Mesenchymal stem cell (in vitro differentiated cells and primary cell): ENCODE measurements around the gene FIGN.
A peak's percentile ranks its signal among the peaks of the same experiment; 100 is the strongest.

ENCODE experiments used
- DNase-seq: peaks from one replicate; pipeline ENCODE4 v3.0.0-alpha.2; 2013
- H2AFZ ChIP-seq: one replicate; pipeline ENCODE4 v1.6.1; 2013; ENCODE audit warnings: low read depth, mild to moderate bottlenecking, control low read depth, inconsistent platforms, low read length, moderate library complexity
- H2AK5ac ChIP-seq: 2 replicates; pipeline ENCODE4 v1.6.1; 2013; ENCODE audit warnings: low read length, moderate library complexity, mild to moderate bottlenecking, inconsistent platforms; ENCODE audit not compliant: severe bottlenecking
- H2BK120ac ChIP-seq: one replicate; pipeline ENCODE4 v1.6.1; 2013; ENCODE audit warnings: low read depth, mild to moderate bottlenecking, inconsistent platforms, low read length, moderate library complexity
- H2BK12ac ChIP-seq, 2 experiments: one replicate each; pipeline ENCODE4 v1.6.1; 2013; ENCODE audit warnings: inconsistent platforms in 2 of 2, low read length in 2 of 2, mild to moderate bottlenecking in 2 of 2, moderate library complexity in 2 of 2, control low read depth in 1 of 2
- H2BK15ac ChIP-seq: one replicate; pipeline ENCODE4 v1.6.1; 2013; ENCODE audit warnings: mild to moderate bottlenecking, low read depth, inconsistent platforms; ENCODE audit not compliant: poor library complexity, severe bottlenecking
- H2BK5ac ChIP-seq: 2 replicates; pipeline ENCODE4 v1.6.1; 2013; ENCODE audit warnings: low read depth, mild to moderate bottlenecking, low read length, control low read depth, inconsistent platforms; ENCODE audit not compliant: poor library complexity, severe bottlenecking
- H3K14ac ChIP-seq, 2 experiments: one replicate each; pipeline ENCODE4 v1.6.1; 2013; ENCODE audit warnings: inconsistent platforms in 2 of 2, low read length in 2 of 2, control low read depth in 1 of 2, mild to moderate bottlenecking in 1 of 2, moderate library complexity in 1 of 2
- H3K18ac ChIP-seq, 2 experiments: one replicate each; pipeline ENCODE4 v1.6.1; 2013; ENCODE audit warnings: inconsistent platforms in 2 of 2, low read length in 2 of 2, control low read depth in 1 of 2, low read depth in 1 of 2, mild to moderate bottlenecking in 1 of 2
- H3K23ac ChIP-seq, 2 experiments: one replicate each; pipeline ENCODE4 v1.6.1; 2013; ENCODE audit warnings: inconsistent platforms in 2 of 2, low read length in 2 of 2, mild to moderate bottlenecking in 2 of 2, moderate library complexity in 2 of 2, control low read depth in 1 of 2
- H3K27ac ChIP-seq: 2 replicates; pipeline ENCODE4 v1.5.1; 2013; ENCODE audit warnings: mild to moderate bottlenecking, moderate library complexity, low read length, control low read depth, inconsistent platforms; ENCODE audit not compliant: poor library complexity, severe bottlenecking
- H3K27me3 ChIP-seq, 2 experiments: 2 replicates each; pipeline versions ENCODE4 v1.6.1 to v1.7.0; 2013; ENCODE audit warnings: low read length in 2 of 2, mild to moderate bottlenecking in 2 of 2, moderate library complexity in 2 of 2, control low read depth in 1 of 2, inconsistent platforms in 1 of 2; ENCODE audit not compliant: control insufficient read depth in 1 of 2, insufficient read depth in 1 of 2
- H3K36me3 ChIP-seq, 2 experiments: 2 replicates each; pipeline versions ENCODE4 v1.6.1 to v1.7.0; 2013; ENCODE audit warnings: low read length in 2 of 2, control low read depth in 1 of 2, inconsistent platforms in 1 of 2, low read depth in 1 of 2, mild to moderate bottlenecking in 1 of 2; ENCODE audit not compliant: insufficient read depth in 2 of 2, control insufficient read depth in 1 of 2
- H3K4ac ChIP-seq, 2 experiments: one replicate each; pipeline ENCODE4 v1.6.1; 2013; ENCODE audit warnings: inconsistent platforms in 2 of 2, low read length in 2 of 2, mild to moderate bottlenecking in 2 of 2, moderate library complexity in 2 of 2, control low read depth in 1 of 2, low read depth in 1 of 2
- H3K4me1 ChIP-seq: 2 replicates; pipeline ENCODE4 v1.6.1; 2013; ENCODE audit warnings: low read depth, low read length, control low read depth; ENCODE audit not compliant: control insufficient read depth, insufficient read depth
- H3K4me2 ChIP-seq: 2 replicates; pipeline ENCODE4 v1.6.1; 2013; ENCODE audit warnings: low read length, mild to moderate bottlenecking, inconsistent platforms; ENCODE audit not compliant: poor library complexity, severe bottlenecking
- H3K4me3 ChIP-seq, 2 experiments: 2 replicates each; pipeline versions ENCODE4 v1.5.1 to v1.7.0; 2013; ENCODE audit warnings: low read length in 2 of 2, mild to moderate bottlenecking in 2 of 2, control low read depth in 1 of 2, low read depth in 1 of 2; ENCODE audit not compliant: insufficient read depth in 1 of 2
- H3K79me1 ChIP-seq: replicated peaks from 2 replicates; pipeline ENCODE4 v1.6.1; 2013; ENCODE audit warnings: mild to moderate bottlenecking, control low read depth, low read length, inconsistent platforms; ENCODE audit not compliant: poor library complexity, severe bottlenecking
- H3K9ac ChIP-seq: 2 replicates; pipeline ENCODE4 v1.7.0; 2013; ENCODE audit warnings: mild to moderate bottlenecking, low read length, moderate library complexity
- H3K9me3 ChIP-seq: 2 replicates; pipeline ENCODE4 v1.7.0; 2013; ENCODE audit warnings: mild to moderate bottlenecking, low read length; ENCODE audit not compliant: control insufficient read depth
- H4K8ac ChIP-seq: one replicate; pipeline ENCODE4 v1.6.1; 2013; ENCODE audit warnings: inconsistent platforms, mild to moderate bottlenecking, low read length, moderate library complexity
- H4K91ac ChIP-seq: one replicate; pipeline ENCODE4 v1.6.1; 2013; ENCODE audit warnings: mild to moderate bottlenecking, low read length, inconsistent platforms
- WGBS: methylation state at CpG from one replicate; pipeline ENCODE4 v1.1.7; 2013; ENCODE audit warnings: mixed read lengths; 5-methylcytosine and 5-hydroxymethylcytosine counted together

FIGN gene

GRCh38 chr2:163732727-163733126 is 3.1 kb downstream of the FIGN start:
- Histone ChIP-seq H3K27me3 (no peaks in the 10 kb centered on the region), H3K4me1 (peaks cover 1% of the 10 kb centered on the region), H3K4me2 (peak overlapping the region; percentile 51), H2BK5ac (no peak overlapping the region), H3K9me3 (no peaks in the 10 kb centered on the region), H3K4ac (no peak overlapping the region), H2BK120ac (no peak overlapping the region), H2BK15ac (no peak overlapping the region), H3K23ac (no peak overlapping the region), H4K8ac (no peak overlapping the region), H3K18ac (peak overlapping the region in 1 of 2 experiments; percentile 33), H3K4me3 (peak overlapping the region in 1 of 2 experiments; percentile 86), H3K14ac (no peak overlapping the region), H3K27ac (no peak overlapping the region), H3K9ac (peak overlapping the region; percentile 91), H3K36me3 (no peaks in the 10 kb centered on the region), H3K79me1 (peaks cover 3% of the 10 kb centered on the region), H4K91ac (no peak overlapping the region), H2AFZ (no peak overlapping the region), H2AK5ac (no peak overlapping the region), H2BK12ac (no peak overlapping the region)
- peak; percentile 42 for DNase-seq
- WGBS, result 0% methylated on average over 2 of the region's 4 CpGs

- H3K4me2 ChIP-seq, result no peak overlapping the region
- no peak overlapping the region for H2AFZ ChIP-seq
- H3K18ac ChIP-seq, result no peak overlapping the region
- H2BK12ac ChIP-seq, result no peak overlapping the region
- H3K79me1 ChIP-seq, result no peaks in the 10 kb centered on the region
- no peaks in the 10 kb centered on the region for H3K9me3 ChIP-seq
- no peak overlapping the region for H2BK120ac ChIP-seq
- H3K4ac ChIP-seq, result no peak overlapping the region
- DNase-seq, result peak; percentile 15
- no peak overlapping the region for H4K91ac ChIP-seq
- H3K27ac ChIP-seq, result no peak overlapping the region
- H2AK5ac ChIP-seq, result no peak overlapping the region
- peak overlapping the region in 1 of 2 experiments; percentile 86 for H3K4me3 ChIP-seq
- H3K4me1 ChIP-seq, result no peaks in the 10 kb centered on the region
- H3K9ac ChIP-seq, result peak overlapping the region; percentile 91
- no peaks in the 10 kb centered on the region for H3K36me3 ChIP-seq
- H3K27me3 ChIP-seq, result no peaks in the 10 kb centered on the region
- no peak overlapping the region for H2BK5ac ChIP-seq
- no peak overlapping the region for H3K23ac ChIP-seq
- no peak overlapping the region for H3K14ac ChIP-seq
- no peak overlapping the region for H4K8ac ChIP-seq
- H2BK15ac ChIP-seq, result no peak overlapping the region
Observed at GRCh38 chr2:163731735-163732134, 4.1 kb downstream of the FIGN start.

GRCh38 chr2:163730556-163730955 is 5.3 kb downstream of the FIGN start:
- no peak overlapping the region for H2AFZ ChIP-seq
- no peak overlapping the region for H3K4me2 ChIP-seq
- no peak overlapping the region for H3K14ac ChIP-seq
- H2AK5ac ChIP-seq, result no peak overlapping the region
- no peak overlapping the region for H3K4ac ChIP-seq
- H3K36me3 ChIP-seq, result no peaks in the 10 kb centered on the region
- H4K8ac ChIP-seq, result no peak overlapping the region
- no peak overlapping the region for H2BK15ac ChIP-seq
- DNase-seq, result no peak
- no peak overlapping the region for H3K23ac ChIP-seq
- no peak overlapping the region for H2BK5ac ChIP-seq
- no peak overlapping the region for H4K91ac ChIP-seq
- H3K9me3 ChIP-seq, result no peaks in the 10 kb centered on the region
- no peak overlapping the region for H3K27ac ChIP-seq
- no peak overlapping the region for H3K18ac ChIP-seq
- H3K4me3 ChIP-seq, result no peak overlapping the region
- H3K79me1 ChIP-seq, result no peaks in the 10 kb centered on the region
- H3K27me3 ChIP-seq, result no peaks in the 10 kb centered on the region
- H2BK120ac ChIP-seq, result no peak overlapping the region
- H3K9ac ChIP-seq, result peak overlapping the region; percentile 91
- no peaks in the 10 kb centered on the region for H3K4me1 ChIP-seq
- no CpG with 5 or more reads among the region's 1 CpG for WGBS
- H2BK12ac ChIP-seq, result no peak overlapping the region

GRCh38 chr2:163729636-163730273 is 6.1 kb downstream of the FIGN start:
- H3K27ac ChIP-seq, result no peak overlapping the region
- 100% methylated on average over 2 of the region's 4 CpGs for WGBS

More at GRCh38 chr2:163729636-163730273, 6.1 kb downstream of the FIGN start:
- no peaks in the 10 kb centered on the region for H3K36me3 ChIP-seq
- no peak overlapping the region for H2AK5ac ChIP-seq
- no peaks in the 10 kb centered on the region for H3K9me3 ChIP-seq
- H2BK5ac ChIP-seq, result no peak overlapping the region
- no peak overlapping the region for H4K8ac ChIP-seq
- H3K4me2 ChIP-seq, result no peak overlapping the region
- H4K91ac ChIP-seq, result no peak overlapping the region
- no peak overlapping the region for H3K9ac ChIP-seq
- no peaks in the 10 kb centered on the region for H3K4me1 ChIP-seq
- no peak overlapping the region for H2AFZ ChIP-seq
- no peak overlapping the region for H3K4me3 ChIP-seq
- DNase-seq, result no peak
- H3K23ac ChIP-seq, result no peak overlapping the region
- H3K27me3 ChIP-seq, result no peaks in the 10 kb centered on the region
- no peak overlapping the region for H2BK12ac ChIP-seq
- H2BK120ac ChIP-seq, result no peak overlapping the region
- no peak overlapping the region for H3K14ac ChIP-seq
- no peak overlapping the region for H3K18ac ChIP-seq
- H3K4ac ChIP-seq, result no peak overlapping the region
- no peak overlapping the region for H2BK15ac ChIP-seq
- no peaks in the 10 kb centered on the region for H3K79me1 ChIP-seq
